H1 (cell line): ENCODE results near the gene MYO18A. TPM values are rescaled to one million over a fixed set of nuclear protein-coding genes. Genes with fewer than 3 reads are reported as not detected.

Source experiments
- CTCF ChIA-PET: fragments of 300-600 bp; sonication (Branson Sonifier 250); formaldehyde crosslinking; loops from one replicate; lab custom pipeline; 2021; ENCODE audit not compliant: partially characterized antibody; lab: Charles Lee
- POLR2A ChIA-PET: fragments of 300-600 bp; sonication (Branson Sonifier 250); formaldehyde crosslinking; loops from one replicate; lab custom pipeline; 2021; ENCODE audit warnings: inconsistent platforms; ENCODE audit not compliant: partially characterized antibody; lab: Charles Lee
- DNase-seq, 2 experiments: peaks; one replicate each; pipeline versions ENCODE4 v3.0.0 to v3.0.0-alpha.2; 2010 to 2022; ENCODE audit warnings: low spot score in 2 of 2, low read depth in 1 of 2, mixed read lengths in 1 of 2
- FAIRE-seq: peaks from 2 replicates; lab custom pipeline; 2011; peaks lifted over from hg19 to GRCh38; lab: Jason Lieb, UNC
- H2AFZ ChIP-seq: 2 replicates; pipeline ENCODE4 v1.8.1; 2012; ENCODE audit warnings: low read length, inconsistent platforms
- H2AK5ac ChIP-seq: 2 replicates; pipeline ENCODE4 v1.6.1; 2013; ENCODE audit warnings: low read depth, low read length
- H2BK120ac ChIP-seq: replicated peaks from 2 replicates; pipeline ENCODE3; 2013; ENCODE audit warnings: low read depth, low read length, inconsistent platforms
- H2BK12ac ChIP-seq: 2 replicates; pipeline ENCODE4 v1.6.1; 2013; ENCODE audit warnings: low read depth, low read length
- H2BK15ac ChIP-seq: 2 replicates; pipeline ENCODE4 v1.6.1; 2013; ENCODE audit warnings: low read length
- H2BK20ac ChIP-seq: 2 replicates; pipeline ENCODE4 v1.6.1; 2013; ENCODE audit warnings: low read length
- H2BK5ac ChIP-seq: 2 replicates; pipeline ENCODE4 v1.6.1; 2013; ENCODE audit warnings: low read depth, low read length
- H3K14ac ChIP-seq: 2 replicates; pipeline ENCODE4 v1.6.1; 2013; ENCODE audit warnings: inconsistent platforms; ENCODE audit not compliant: insufficient read length
- H3K18ac ChIP-seq: 2 replicates; pipeline ENCODE4 v1.6.1; 2013; ENCODE audit warnings: low read length; ENCODE audit errors: extremely low read depth
- H3K23ac ChIP-seq: 2 replicates; pipeline ENCODE4 v1.6.1; 2013; ENCODE audit warnings: inconsistent platforms; ENCODE audit not compliant: insufficient read length
- H3K23me2 ChIP-seq: 2 replicates; pipeline ENCODE4 v1.6.1; 2013; ENCODE audit warnings: low read depth, low read length
- H3K27ac ChIP-seq: 2 replicates; pipeline ENCODE4 v1.6.1; 2011; ENCODE audit warnings: low read depth, low read length, inconsistent platforms
- H3K27me3 ChIP-seq, 4 experiments: replicated peaks in 1 of 4; 1 replicate in 1 of 4; 2 replicates in 3 of 4; pipeline versions ENCODE4 v1.6.1 to v1.8.1; 2011 to 2013; ENCODE audit warnings: low read length in 3 of 4, mild to moderate bottlenecking in 3 of 4, inconsistent platforms in 2 of 4, mixed read lengths in 2 of 4, moderate library complexity in 1 of 4; ENCODE audit not compliant: control insufficient read depth in 3 of 4, insufficient read depth in 3 of 4; ENCODE audit errors: extremely low read depth in 1 of 4
- H3K36me3 ChIP-seq, 4 experiments: 2 replicates each; pipeline versions ENCODE4 v1.6.1 to v1.8.1; 2011 to 2013; ENCODE audit warnings: mild to moderate bottlenecking in 4 of 4, low read length in 3 of 4, moderate library complexity in 2 of 4, control low read depth in 1 of 4, inconsistent platforms in 1 of 4; ENCODE audit not compliant: insufficient read depth in 4 of 4, control insufficient read depth in 2 of 4
- H3K4ac ChIP-seq: replicated peaks from 2 replicates; pipeline ENCODE3; 2013; ENCODE audit warnings: low read length, low read depth, mixed read lengths, inconsistent platforms; ENCODE audit not compliant: insufficient read length
- H3K4me1 ChIP-seq, 4 experiments: replicated peaks in 1 of 4; 1 replicate in 1 of 4; 2 replicates in 3 of 4; pipeline versions ENCODE4 v1.6.1 to v1.8.1; 2011 to 2013; ENCODE audit warnings: low read length in 3 of 4, inconsistent platforms in 2 of 4, mixed read lengths in 1 of 4; ENCODE audit not compliant: insufficient read depth in 4 of 4, control insufficient read depth in 3 of 4
- H3K4me2 ChIP-seq, 2 experiments: 2 replicates each; pipeline versions ENCODE4 v1.6.1 to v1.8.1; 2011 to 2013; ENCODE audit warnings: low read depth in 2 of 2, low read length in 2 of 2, control low read depth in 1 of 2, inconsistent platforms in 1 of 2, mild to moderate bottlenecking in 1 of 2; ENCODE audit not compliant: insufficient read depth in 1 of 2
- H3K4me3 ChIP-seq, 4 experiments: fragments of 200-600, 300-600 bp in 1 of 4; sonication (generic), shearing (Covaris generic), sonication (Bioruptor Twin) in 1 of 4; 2 replicates each; pipeline versions ENCODE4 v1.5.1 to v1.8.1; 2011 to 2016; ENCODE audit warnings: low read length in 4 of 4, low read depth in 3 of 4, control low read depth in 2 of 4, inconsistent platforms in 2 of 4, mild to moderate bottlenecking in 2 of 4, mixed read lengths in 1 of 4, moderate library complexity in 1 of 4; ENCODE audit not compliant: insufficient read depth in 2 of 4; ENCODE audit errors: extremely low read depth in 1 of 4
- H3K56ac ChIP-seq: replicated peaks from 2 replicates; pipeline ENCODE3; 2013; ENCODE audit warnings: low read depth, mild to moderate bottlenecking, mixed read lengths, low read length, inconsistent platforms; ENCODE audit not compliant: insufficient read length
- H3K79me1 ChIP-seq: 2 replicates; pipeline ENCODE4 v1.6.1; 2013; ENCODE audit warnings: low read depth, low read length, control low read depth
- H3K79me2 ChIP-seq, 2 experiments: 2 replicates each; pipeline versions ENCODE4 v1.6.1 to v1.8.1; 2012 to 2013; ENCODE audit warnings: low read length in 2 of 2, mild to moderate bottlenecking in 2 of 2, inconsistent platforms in 1 of 2; ENCODE audit not compliant: insufficient read depth in 2 of 2, control insufficient read depth in 1 of 2
- H3K9ac ChIP-seq, 4 experiments: replicated peaks in 1 of 4; 1 replicate in 1 of 4; 2 replicates in 3 of 4; pipeline versions ENCODE4 v1.6.1 to v1.8.1; 2011 to 2013; ENCODE audit warnings: low read depth in 3 of 4, low read length in 3 of 4, control low read depth in 2 of 4, mild to moderate bottlenecking in 2 of 4, moderate library complexity in 2 of 4, inconsistent platforms in 1 of 4; ENCODE audit errors: extremely low read depth in 1 of 4
- H3K9me3 ChIP-seq, 2 experiments: 2 replicates each; pipeline versions ENCODE4 v1.6.1 to v1.8.1; 2012 to 2013; ENCODE audit warnings: mild to moderate bottlenecking in 2 of 2, moderate library complexity in 2 of 2, control low read depth in 1 of 2, inconsistent platforms in 1 of 2, low read depth in 1 of 2, low read length in 1 of 2, mixed read lengths in 1 of 2; ENCODE audit not compliant: insufficient read depth in 2 of 2
- H4K20me1 ChIP-seq, 2 experiments: replicated peaks in 1 of 2; 2 replicates each; pipeline versions ENCODE3 to v1.8.1; 2011 to 2013; ENCODE audit warnings: inconsistent platforms in 2 of 2, low read length in 2 of 2, mild to moderate bottlenecking in 1 of 2; ENCODE audit not compliant: insufficient read depth in 2 of 2, control insufficient read depth in 1 of 2
- H4K5ac ChIP-seq: 2 replicates; pipeline ENCODE4 v1.6.1; 2013; ENCODE audit warnings: low read length, low read depth, mixed read lengths, inconsistent platforms; ENCODE audit not compliant: insufficient read length
- H4K8ac ChIP-seq: 2 replicates; pipeline ENCODE4 v1.8.0; 2013; ENCODE audit warnings: mild to moderate bottlenecking, moderate library complexity, low read length, inconsistent platforms; ENCODE audit not compliant: insufficient read depth; ENCODE audit errors: extremely low read depth
- H4K91ac ChIP-seq: replicated peaks from 2 replicates; pipeline ENCODE3; 2013; ENCODE audit warnings: low read length, mixed read lengths, inconsistent platforms; ENCODE audit not compliant: insufficient read length
- BRCA1 ChIP-seq: IDR thresholded peaks from 2 replicates; pipeline ENCODE4 v1.6.1; 2012; ENCODE audit warnings: low read depth, low read length, improper control_type of control experiment
- RAD21 ChIP-seq, 2 experiments: IDR thresholded peaks in 1 of 2; conservative IDR thresholded peaks in 1 of 2; 2 replicates each; pipeline ENCODE4 v1.6.1; 2011; ENCODE audit warnings: low read depth in 2 of 2, low read length in 2 of 2, improper control_type of control experiment in 1 of 2, inconsistent platforms in 1 of 2, mild to moderate bottlenecking in 1 of 2, moderate library complexity in 1 of 2
- RBBP5 ChIP-seq: IDR thresholded peaks from 2 replicates; pipeline ENCODE4 v1.7.1; 2012; ENCODE audit warnings: low read depth, mild to moderate bottlenecking, inconsistent platforms, low read length, moderate library complexity, borderline replicate concordance
- RNF2 ChIP-seq: fragments of 200-900, 300-1000 bp; sonication (generic); IDR thresholded peaks from 2 replicates; pipeline ENCODE4 v1.7.1; 2016; ENCODE audit warnings: borderline replicate concordance, low read depth, mild to moderate bottlenecking, antibody characterized with exemption, low read length; ENCODE audit not compliant: poor library complexity, severe bottlenecking; ENCODE audit errors: missing control alignments
- SRF ChIP-seq: IDR thresholded peaks from 2 replicates; pipeline ENCODE4 v1.6.1; 2011; ENCODE audit warnings: mild to moderate bottlenecking, low read depth, low read length, moderate library complexity
- TAF7 ChIP-seq: optimal IDR thresholded peaks from 2 replicates; pipeline ENCODE3; 2011; ENCODE audit warnings: low read depth, mild to moderate bottlenecking, inconsistent platforms, low read length, moderate library complexity, borderline replicate concordance
- WGBS, 2 experiments: shearing (Covaris generic) in 1 of 2; methylation state at CpG; one replicate each; pipeline versions ENCODE4 v1.1.6 to v1.1.7; 2013 to 2015; ENCODE audit warnings: low lambda C conversion rate in 2 of 2, mixed read lengths in 2 of 2, inconsistent platforms in 1 of 2, low coverage in 1 of 2, missing lambda C conversion rate in 1 of 2; ENCODE audit not compliant: insufficient replicate concordance in 2 of 2, insufficient coverage in 1 of 2, insufficient read length in 1 of 2; ENCODE audit errors: extremely low coverage in 1 of 2, missing lambda C conversion rate in 1 of 2; 5-methylcytosine and 5-hydroxymethylcytosine counted together
- polyA plus RNA-seq, 7 experiments: library from polyadenylated mRNA; depleted of rRNA in 3 of 7; stranded (reverse) in 5 of 7; unstranded in 2 of 7; fragments of >200 nt in 5 of 7; fragments of 200-250 nt in 2 of 7; gene quantifications; 1 replicate in 5 of 7; 2 replicates in 1 of 7; 4 replicates in 1 of 7; pipeline versions ENCODE4 v1.2.1 to v1.2.3, GENCODE V29; 2011 to 2013; ENCODE audit warnings: missing spikeins in 2 of 7, mixed read lengths in 2 of 7
- total RNA-seq: library from RNA; stranded (reverse); fragmentation: NEBNext Ultra II Directional; extraction: Animal tissue kit (Norgen Biotek cat#: 25700); gene quantifications from 2 replicates; pipeline ENCODE4 v1.2.1, GENCODE V29; 2021
- TF ChIP-seq, protein P1 (sequence below): IDR thresholded peaks from 2 replicates; pipeline ENCODE4 v1.6.1; 2012; ENCODE audit warnings: inconsistent platforms

The MYO18A gene
- total and polyA plus RNA-seq, 2 of the 8 experiments (the other 6 are each of a cell fraction or from before 2014, with no cell fraction given): 7.6 to 43.8 TPM

DNA sequence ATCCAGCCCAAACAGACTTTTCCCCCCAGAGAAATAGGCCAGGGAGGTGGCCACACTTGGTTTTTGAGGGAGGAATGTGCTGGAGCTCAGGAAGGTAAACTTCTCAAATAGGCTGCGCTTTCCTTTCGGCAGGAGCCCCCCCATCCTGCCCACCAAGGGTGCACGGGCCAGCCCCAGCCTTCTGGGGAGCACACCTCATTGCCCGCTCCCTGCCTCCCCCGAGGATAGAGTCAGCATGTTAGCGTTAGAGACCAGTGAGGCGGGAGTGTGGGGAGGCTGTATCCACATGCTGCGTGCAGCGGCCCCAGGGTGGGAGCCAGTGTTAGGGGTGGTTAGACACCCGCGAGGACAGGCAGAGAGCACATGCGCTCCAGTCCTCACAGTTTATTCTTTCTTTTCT is 95.0 kb downstream of the MYO18A start:
- H2BK20ac ChIP-seq: no peak overlapping the region
- H3K56ac ChIP-seq: no peak overlapping the region
- H3K79me1 ChIP-seq: no peaks in the 10 kb centered on the region
- H4K5ac ChIP-seq: peak overlapping the region; percentile 47
- TF ChIP-seq, protein P1, sequence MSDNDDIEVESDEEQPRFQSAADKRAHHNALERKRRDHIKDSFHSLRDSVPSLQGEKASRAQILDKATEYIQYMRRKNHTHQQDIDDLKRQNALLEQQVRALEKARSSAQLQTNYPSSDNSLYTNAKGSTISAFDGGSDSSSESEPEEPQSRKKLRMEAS: peak; percentile 35; the same call in 1 of the 2 replicates
- TF ChIP-seq BRCA1 (no peak), RBBP5 (no peak), RAD21 (IDR thresholded peaks at IDR 0.05 in 1 of 2, conservative IDR thresholded peaks at IDR 0.05 in 1 of 2; ENCODE audit: low read depth in 2 of 2, low read length in 2 of 2) (no peak), SRF (no peak), RNF2 (no peak), TAF7 (no peak)
- TF ChIP-seq, all 59 proteins: peak for 1
- peaks cover 12 to 36% (median 17%) of the 10 kb centered on the region in 4 experiments for H3K4me1 ChIP-seq
- peaks cover 0 to 2% of the 10 kb centered on the region in 2 experiments for H4K20me1 ChIP-seq
- peaks cover 0 to 10% (median 7%) of the 10 kb centered on the region in 4 experiments; a peak in 5 of 8 replicates for H3K36me3 ChIP-seq
- ChIA-PET POLR2A (interaction anchor here (0.6 to 1.6 kb wide), 3 partner anchors 10 to 150 kb away, joined by 3 to 6 read pairs (median 5); no protein-coding TSS in a partner anchor), CTCF (interaction anchor here (1.1 to 1.7 kb wide), 5 partner anchors 37 to 120 kb away, joined by 3 to 11 read pairs (median 3); no protein-coding TSS in a partner anchor)
- no peaks in the 10 kb centered on the region for H3K23me2 ChIP-seq
- H2BK5ac ChIP-seq: no peak overlapping the region
- H3K9ac ChIP-seq: no peak overlapping the region
- no peak overlapping the region for H4K91ac ChIP-seq
- H4K8ac ChIP-seq: peak overlapping the region; percentile 58; the same call in 1 of the 2 replicates
- 91% methylated on average over 12 of the region's 12 CpGs; no CpG with 5 or more reads in 1 of the 2 experiments for WGBS, 2 experiments
- no peaks in the 10 kb centered on the region for H3K9me3 ChIP-seq
- peak overlapping the region in 1 of 4 experiments; percentile 23; a peak in 1 of 8 replicates for H3K4me3 ChIP-seq
- H2BK15ac ChIP-seq: no peak overlapping the region
- H3K18ac ChIP-seq: no peak overlapping the region
- no peak overlapping the region for H3K27ac ChIP-seq
- H3K14ac ChIP-seq: no peak overlapping the region
- H3K79me2 ChIP-seq: no peaks in the 10 kb centered on the region
- no peak overlapping the region for H2BK120ac ChIP-seq
- DNase-seq (no peak), FAIRE-seq (no peak)
- no peak overlapping the region for H3K4ac ChIP-seq
- H2AK5ac ChIP-seq: no peak overlapping the region
- H2AFZ ChIP-seq: no peak overlapping the region
- no peaks in the 10 kb centered on the region; a peak in 1 of 7 replicates for H3K27me3 ChIP-seq
- no peak overlapping the region for H3K23ac ChIP-seq
- H2BK12ac ChIP-seq: no peak overlapping the region
- H3K4me2 ChIP-seq: peak overlapping the region; percentile 2 to 24; a peak in 3 of 4 replicates
